NCI-H1694 (cell line): ENCODE data around the gene SELPLG.
"Not testable (repeated sequence)": the region's sequence is repeated elsewhere in the genome, so short reads cannot be mapped to it uniquely, and the experiment has no call there.

Experiments
- DNase-seq: peaks from one replicate; lab custom pipeline; 2025; lab: John Stamatoyannopoulos, UW

SELPLG gene

GRCh38 chr12:108604208-108604941 lies 29.3 kb downstream of the SELPLG start:
- no peak for DNase-seq

GRCh38 chr12:108603743-108604142 lies 30.0 kb downstream of the SELPLG start:
- no peak for DNase-seq

- no peak for DNase-seq
Observed at GRCh38 chr12:108602976-108603704, 30.6 kb downstream of the SELPLG start.

GRCh38 chr12:108602209-108602705 lies 31.4 kb downstream of the SELPLG start:
- DNase-seq = no peak

- no peak for DNase-seq
Observed at GRCh38 chr12:108600702-108601007, 33.0 kb downstream of the SELPLG start.

- DNase-seq = no peak
Observed at GRCh38 chr12:108599948-108600701, 33.6 kb downstream of the SELPLG start.

- no peak for DNase-seq
Observed at GRCh38 chr12:108599541-108599940, 34.2 kb downstream of the SELPLG start.

GRCh38 chr12:108598553-108599250 lies 35.0 kb downstream of the SELPLG start:
- DNase-seq = no peak

GRCh38 chr12:108597559-108598471 lies 35.9 kb downstream of the SELPLG start, which contains the start of gene TMEM119:
TMEM119 (minus strand) TSS chr12:108598084; CDS start chr12:108592383, 5,701 bp downstream.
- no peak for DNase-seq

GRCh38 chr12:108596854-108597558 lies 36.7 kb downstream of the SELPLG start:
- DNase-seq = no peak

- no peak for DNase-seq
Observed at GRCh38 chr12:108595711-108596647, 37.7 kb downstream of the SELPLG start.

- DNase-seq = no peak
Observed at GRCh38 chr12:108594960-108595710, 38.6 kb downstream of the SELPLG start.

- no peak for DNase-seq
Observed at GRCh38 chr12:108594323-108594903, 39.3 kb downstream of the SELPLG start.

GRCh38 chr12:108592033-108592909 lies 41.4 kb downstream of the SELPLG start:
- DNase-seq = no peak

- DNase-seq = no peak
Observed at GRCh38 chr12:108591267-108591980, 42.3 kb downstream of the SELPLG start.

GRCh38 chr12:108590463-108590862 lies 43.2 kb downstream of the SELPLG start:
- not testable (repeated sequence) for DNase-seq
